ENCODE results near the gene RHBDD3.

RHBDD3 gene

GRCh38 chr22:29306835-29307595, 39.2 kb upstream of the RHBDD3 start:
- DNase-seq (ENCODE audit: extremely low read depth in 1 of 2, low read depth in 1 of 2), result no peak

GRCh38 chr22:29306175-29306834, 38.5 kb upstream of the RHBDD3 start, which contains the start of gene GAS2L1:
Gene GAS2L1, plus strand, starts transcription at chr22:29306650. Its CDS starts 1,456 bp downstream, at chr22:29308106.
- no peak for DNase-seq (ENCODE audit: extremely low read depth in 1 of 2, low read depth in 1 of 2)

GRCh38 chr22:29305836-29306174, 38.0 kb upstream of the RHBDD3 start:
- DNase-seq (ENCODE audit: extremely low read depth in 1 of 2, low read depth in 1 of 2), result no peak

GRCh38 chr22:29302681-29303465, 35.1 kb upstream of the RHBDD3 start:
- no peak for DNase-seq (ENCODE audit: extremely low read depth in 1 of 2, low read depth in 1 of 2)

GRCh38 chr22:29302402-29302680, 34.6 kb upstream of the RHBDD3 start:
- DNase-seq (ENCODE audit: extremely low read depth in 1 of 2, low read depth in 1 of 2), result no peak

GRCh38 chr22:29301716-29302401, 34.1 kb upstream of the RHBDD3 start:
- DNase-seq (ENCODE audit: extremely low read depth in 1 of 2, low read depth in 1 of 2), result no peak

GRCh38 chr22:29300807-29301601, 33.2 kb upstream of the RHBDD3 start:
- DNase-seq (ENCODE audit: extremely low read depth in 1 of 2, low read depth in 1 of 2), result no peak

GRCh38 chr22:29300467-29300806, 32.7 kb upstream of the RHBDD3 start:
- DNase-seq (ENCODE audit: extremely low read depth in 1 of 2, low read depth in 1 of 2), result no peak

- no peak for DNase-seq (ENCODE audit: extremely low read depth in 1 of 2, low read depth in 1 of 2)
Observed at GRCh38 chr22:29299136-29299900, 31.5 kb upstream of the RHBDD3 start.

- DNase-seq (ENCODE audit: extremely low read depth in 1 of 2, low read depth in 1 of 2), result no peak
Observed at GRCh38 chr22:29298641-29299040, 30.9 kb upstream of the RHBDD3 start.

GRCh38 chr22:29292379-29292778, 24.6 kb upstream of the RHBDD3 start:
- no peak for DNase-seq (ENCODE audit: extremely low read depth in 1 of 2, low read depth in 1 of 2)

- DNase-seq (ENCODE audit: extremely low read depth in 1 of 2, low read depth in 1 of 2), result no peak
Observed at GRCh38 chr22:29291215-29291614, 23.4 kb upstream of the RHBDD3 start.

GRCh38 chr22:29290061-29290460, 22.3 kb upstream of the RHBDD3 start:
- DNase-seq (ENCODE audit: extremely low read depth in 1 of 2, low read depth in 1 of 2), result no peak

GRCh38 chr22:29288837-29289236, 21.1 kb upstream of the RHBDD3 start:
- no peak for DNase-seq (ENCODE audit: extremely low read depth in 1 of 2, low read depth in 1 of 2)

GRCh38 chr22:29284196-29284595, 16.4 kb upstream of the RHBDD3 start:
- DNase-seq (ENCODE audit: extremely low read depth in 1 of 2, low read depth in 1 of 2), result no peak

GRCh38 chr22:29277927-29278326, 10.1 kb upstream of the RHBDD3 start:
- DNase-seq (ENCODE audit: extremely low read depth in 1 of 2, low read depth in 1 of 2), result no peak

- DNase-seq (ENCODE audit: extremely low read depth in 1 of 2, low read depth in 1 of 2), result no peak
Observed at GRCh38 chr22:29275819-29276565, 8.2 kb upstream of the RHBDD3 start.

- DNase-seq (ENCODE audit: extremely low read depth in 1 of 2, low read depth in 1 of 2), result no peak
Observed at GRCh38 chr22:29275167-29275566, 7.4 kb upstream of the RHBDD3 start.

- DNase-seq (ENCODE audit: extremely low read depth in 1 of 2, low read depth in 1 of 2), result no peak
Observed at GRCh38 chr22:29272624-29273023, 4.8 kb upstream of the RHBDD3 start.
